GM18951 (cell line): ENCODE data around the gene PTPN12.

Experiments
- POLR2A ChIP-seq: IDR thresholded peaks from 4 replicates; pipeline ENCODE4 v1.6.1; 2011; ENCODE audit warnings: mild to moderate bottlenecking; ENCODE audit not compliant: insufficient read length, insufficient read depth; ENCODE audit errors: extremely low read depth
- in situ Hi-C: fragments of 300-500 bp; cut with MboI; formaldehyde crosslinking; loops from one replicate; pipeline ENCODE4 v1.12.0; 2022; ENCODE audit warnings: low sequenced_read_pairs, mixed read lengths, inconsistent platforms; ENCODE audit not compliant: unreplicated experiment

The PTPN12 gene

DNA sequence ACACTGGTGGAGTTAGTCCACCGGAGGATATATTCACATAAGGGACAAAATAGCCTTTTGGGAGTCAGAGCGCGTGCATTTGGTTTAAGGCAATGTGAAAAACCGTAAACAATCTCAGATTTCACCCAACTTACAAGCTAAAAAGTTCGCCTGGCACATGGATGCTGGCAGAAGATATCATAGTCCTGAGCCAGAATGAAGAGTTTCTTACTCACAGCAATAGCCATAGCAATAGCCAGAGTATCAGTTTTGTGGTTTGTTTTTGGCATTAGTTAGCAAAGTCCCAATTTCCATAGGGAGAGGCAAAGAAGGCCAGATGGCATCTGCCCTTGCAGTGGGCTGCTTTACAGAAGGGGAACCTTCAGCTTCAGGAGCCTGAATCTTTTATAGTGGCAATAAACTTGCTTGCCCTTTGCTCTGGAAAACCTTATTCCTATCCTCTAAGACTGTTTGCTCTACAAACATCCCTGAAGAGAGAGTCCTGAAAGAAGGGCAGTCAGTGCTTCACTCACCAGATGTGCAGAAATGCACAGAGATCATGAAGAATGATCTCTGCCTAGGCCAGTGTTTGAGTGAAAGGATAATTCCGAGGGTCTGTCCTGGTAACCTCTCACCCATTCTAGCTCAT, 130.5 kb downstream of the PTPN12 start:
- in situ Hi-C loops = loop anchor here (10.0 to 25.0 kb wide), 2 partner anchors 270 to 367 kb away; no protein-coding TSS in a partner anchor
- TF ChIP-seq POLR2A = no peak

DNA sequence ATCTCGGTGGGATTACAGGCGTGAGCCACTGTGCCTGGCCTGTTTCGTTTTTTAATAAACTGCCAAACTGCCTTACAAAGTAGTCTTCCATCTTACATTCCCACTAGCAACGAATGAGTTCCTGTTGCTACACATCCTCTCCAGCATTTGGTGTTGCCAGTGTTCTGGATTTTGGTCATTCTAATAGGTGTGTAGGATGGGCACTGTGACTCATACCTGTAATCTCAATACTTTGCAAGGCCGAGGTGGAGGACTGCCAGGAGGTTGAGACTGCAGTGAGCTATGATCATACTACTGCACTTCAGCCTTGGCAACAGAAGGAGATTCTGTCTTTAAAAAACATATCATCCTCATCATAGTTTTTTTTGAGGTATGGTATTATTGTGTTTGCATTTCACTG, 137.8 kb downstream of the PTPN12 start:
- in situ Hi-C loops = loop anchor here (25.0 kb wide), 1 partner anchor 262 kb away; no protein-coding TSS in a partner anchor
- TF ChIP-seq POLR2A = no peak

DNA sequence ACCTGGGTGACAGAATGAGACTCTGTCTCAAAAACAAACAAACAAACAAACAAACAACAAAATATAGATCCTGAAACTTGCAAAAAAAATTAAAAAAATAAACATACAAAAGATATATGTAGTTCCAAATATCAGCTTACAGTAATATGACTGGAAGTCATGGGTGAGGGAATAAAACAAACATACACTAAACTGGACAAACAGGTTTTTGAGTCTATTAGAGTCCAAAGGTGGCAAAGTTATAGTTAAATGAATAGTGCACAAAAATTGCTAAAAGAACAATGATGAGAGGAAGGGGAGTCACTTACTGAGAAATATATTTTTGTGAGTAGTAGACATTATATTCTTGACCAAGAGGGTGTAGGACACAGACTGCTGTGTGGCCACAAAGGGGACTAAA, 142.5 kb downstream of the PTPN12 start:
- no peak for TF ChIP-seq POLR2A

GRCh38 chr7:77680266-77680665, 143.2 kb downstream of the PTPN12 start:
- no peak for TF ChIP-seq POLR2A
- in situ Hi-C loops = no loop called here

More for the DNA sequence above, 142.5 kb downstream of the PTPN12 start:
- in situ Hi-C loops = no loop called here

DNA sequence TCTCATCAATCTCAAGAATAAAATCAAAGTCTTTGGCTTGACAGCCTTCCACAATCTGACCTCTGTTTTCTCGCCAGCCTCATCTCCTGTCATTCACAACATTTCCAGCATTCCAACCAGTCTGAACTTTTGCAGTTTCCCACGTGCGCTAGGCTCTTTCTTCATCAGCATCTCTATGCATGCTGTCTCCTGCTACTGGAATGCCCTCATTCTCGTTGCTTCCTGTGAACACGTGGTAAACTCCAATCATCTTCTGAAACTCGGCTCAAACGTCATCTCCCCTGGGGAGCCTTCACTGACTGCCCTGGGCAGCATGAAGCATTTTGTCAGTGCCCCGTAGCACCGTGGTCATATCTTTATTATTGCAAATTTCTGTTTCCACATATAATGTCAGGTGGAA, 146.9 kb downstream of the PTPN12 start:
- in situ Hi-C loops = no loop called here
- TF ChIP-seq POLR2A = no peak

GRCh38 chr7:77685233-77685632, 148.1 kb downstream of the PTPN12 start:
- in situ Hi-C loops = no loop called here
- TF ChIP-seq POLR2A = no peak

DNA sequence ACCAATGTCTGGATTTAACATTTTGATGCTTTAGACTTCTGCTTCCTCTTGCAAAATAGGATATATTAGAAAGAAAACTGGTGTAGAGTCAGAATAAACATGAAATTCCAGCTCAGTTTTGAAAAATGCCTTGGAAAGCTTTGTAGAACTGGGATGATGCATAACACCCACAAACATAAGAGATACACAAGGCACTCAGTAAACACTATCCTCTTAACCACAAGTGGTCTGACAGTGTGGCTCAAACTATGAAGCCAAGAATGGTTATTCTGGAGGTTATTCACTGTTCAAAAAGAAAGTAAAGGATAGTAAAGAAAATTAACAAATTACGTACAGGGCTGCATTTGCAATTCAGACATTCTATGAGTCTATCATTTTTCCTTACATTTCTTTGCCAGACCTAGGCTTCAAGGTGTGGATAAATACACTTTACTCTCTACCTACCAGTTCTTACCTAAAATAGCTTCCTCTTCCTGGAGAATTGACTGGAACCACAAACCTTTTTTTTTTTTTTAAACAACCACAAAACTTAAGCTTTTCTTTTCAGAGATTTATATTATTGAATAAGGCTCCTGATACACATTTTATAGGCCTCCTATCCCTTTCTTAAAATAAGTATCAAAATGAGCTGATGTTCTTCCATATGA, 150.1 kb downstream of the PTPN12 start:
- no peak for TF ChIP-seq POLR2A
- in situ Hi-C loops = no loop called here

GRCh38 chr7:77687747-77688144, 150.7 kb downstream of the PTPN12 start:
- in situ Hi-C loops = no loop called here
- no peak for TF ChIP-seq POLR2A
